K562 (cell line): Measurements from ENCODE around the gene RPL29. TPM values are rescaled to one million over a fixed set of nuclear protein-coding genes. Genes with fewer than 3 reads are reported as not detected.

ENCODE experiments used
- RCOR1 ChIP-seq, 2 experiments: IDR thresholded peaks; 2 replicates each; pipeline ENCODE4 v1.6.1; 2012; ENCODE audit warnings: low read depth in 2 of 2, low read length in 2 of 2, borderline replicate concordance in 1 of 2, improper control_type of control experiment in 1 of 2
- ZNF707 ChIP-seq: fragments of 250-450 bp; sonication (Bioruptor Pico); conservative IDR thresholded peaks from 2 replicates; pipeline ENCODE4 v1.8.0; 2022; ENCODE audit warnings: inconsistent platforms, mild to moderate bottlenecking, moderate library complexity
- polyA plus RNA-seq, 8 experiments: library from polyadenylated mRNA; depleted of rRNA in 4 of 8; stranded (reverse) in 5 of 8; unstranded in 3 of 8; fragments of >200 nt; fragmentation: Nextera tagmentation in 2 of 8; fragmentation: Illumina TruSeq in 1 of 8; extraction: Ambion mirVana in 2 of 8; extraction: Trizol in 1 of 8; gene quantifications; 2 replicates each; pipeline versions ENCODE4 v1.2.1 to v1.2.3, GENCODE V29; 2011 to 2014; ENCODE audit warnings: inconsistent platforms in 1 of 8, missing spikeins in 1 of 8
- total RNA-seq, 7 experiments: library from RNA; depleted of rRNA in 6 of 7; stranded (reverse); fragments of >200 nt in 6 of 7; fragmentation: Illumina TruSeq in 2 of 7; extraction: Trizol in 2 of 7; gene quantifications; 2 replicates each; pipeline versions ENCODE4 v1.2.1 to v1.2.3, GENCODE V29; 2011 to 2021; ENCODE audit warnings: low replicate concordance in 1 of 7
- TF ChIP-seq, protein P1 (sequence below), 2 experiments: fragments of 450-650 bp; formaldehyde crosslinking in 1 of 2; IDR thresholded peaks; 2 replicates each; pipeline versions ENCODE4 v1.4.0 to v1.6.1; 2014 to 2020; ENCODE audit warnings: mild to moderate bottlenecking in 2 of 2, borderline replicate concordance in 1 of 2, low read depth in 1 of 2

The RPL29 gene
- total and polyA plus RNA-seq, 9 of the 15 experiments (the other 6 are each of a cell fraction or from before 2014, with no cell fraction given), result 568 to 1,475 (median 1,104) TPM

DNA sequence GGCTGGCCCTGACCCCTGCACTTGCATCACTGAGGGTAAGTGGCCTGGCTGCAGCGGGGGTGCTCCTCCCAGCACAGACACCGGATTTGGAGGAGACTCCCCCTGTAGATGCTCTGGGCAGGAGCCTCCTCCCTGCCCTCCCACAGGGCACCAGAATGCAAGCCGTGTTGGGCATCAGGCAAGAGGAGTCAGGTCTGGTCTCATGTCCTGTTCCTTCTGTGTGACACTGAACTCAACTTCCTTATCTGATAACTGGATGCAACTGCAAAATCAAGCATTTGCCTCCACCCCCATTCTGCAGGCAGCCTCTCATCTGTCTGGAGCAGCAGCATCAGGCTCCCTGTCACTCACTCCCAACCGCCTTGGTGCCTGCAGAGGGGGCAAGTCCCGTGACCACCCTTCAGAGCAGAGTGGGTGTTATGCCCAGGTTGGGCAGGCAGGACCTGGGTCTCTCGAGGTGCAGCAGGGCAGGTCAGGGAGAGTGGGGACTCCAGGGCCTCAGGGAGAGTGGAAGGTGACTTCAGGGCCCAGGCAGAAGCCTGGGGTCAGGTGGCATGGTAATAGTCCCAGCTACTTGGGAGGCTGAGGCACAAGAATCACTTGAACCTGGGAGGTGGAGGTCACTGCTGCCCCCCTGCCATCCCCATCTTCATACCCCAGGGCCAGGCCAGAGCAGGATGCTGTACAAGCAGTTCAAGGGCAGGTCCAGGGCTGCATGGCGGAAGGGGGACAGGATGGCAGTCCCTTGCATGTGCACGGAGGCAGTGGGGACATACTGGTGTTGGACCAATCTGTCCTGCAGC, 10.5 kb upstream of the RPL29 start (continued):
- TF ChIP-seq, protein P1, sequence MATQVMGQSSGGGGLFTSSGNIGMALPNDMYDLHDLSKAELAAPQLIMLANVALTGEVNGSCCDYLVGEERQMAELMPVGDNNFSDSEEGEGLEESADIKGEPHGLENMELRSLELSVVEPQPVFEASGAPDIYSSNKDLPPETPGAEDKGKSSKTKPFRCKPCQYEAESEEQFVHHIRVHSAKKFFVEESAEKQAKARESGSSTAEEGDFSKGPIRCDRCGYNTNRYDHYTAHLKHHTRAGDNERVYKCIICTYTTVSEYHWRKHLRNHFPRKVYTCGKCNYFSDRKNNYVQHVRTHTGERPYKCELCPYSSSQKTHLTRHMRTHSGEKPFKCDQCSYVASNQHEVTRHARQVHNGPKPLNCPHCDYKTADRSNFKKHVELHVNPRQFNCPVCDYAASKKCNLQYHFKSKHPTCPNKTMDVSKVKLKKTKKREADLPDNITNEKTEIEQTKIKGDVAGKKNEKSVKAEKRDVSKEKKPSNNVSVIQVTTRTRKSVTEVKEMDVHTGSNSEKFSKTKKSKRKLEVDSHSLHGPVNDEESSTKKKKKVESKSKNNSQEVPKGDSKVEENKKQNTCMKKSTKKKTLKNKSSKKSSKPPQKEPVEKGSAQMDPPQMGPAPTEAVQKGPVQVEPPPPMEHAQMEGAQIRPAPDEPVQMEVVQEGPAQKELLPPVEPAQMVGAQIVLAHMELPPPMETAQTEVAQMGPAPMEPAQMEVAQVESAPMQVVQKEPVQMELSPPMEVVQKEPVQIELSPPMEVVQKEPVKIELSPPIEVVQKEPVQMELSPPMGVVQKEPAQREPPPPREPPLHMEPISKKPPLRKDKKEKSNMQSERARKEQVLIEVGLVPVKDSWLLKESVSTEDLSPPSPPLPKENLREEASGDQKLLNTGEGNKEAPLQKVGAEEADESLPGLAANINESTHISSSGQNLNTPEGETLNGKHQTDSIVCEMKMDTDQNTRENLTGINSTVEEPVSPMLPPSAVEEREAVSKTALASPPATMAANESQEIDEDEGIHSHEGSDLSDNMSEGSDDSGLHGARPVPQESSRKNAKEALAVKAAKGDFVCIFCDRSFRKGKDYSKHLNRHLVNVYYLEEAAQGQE (IDR thresholded peaks at IDR 0.05; ENCODE audit: borderline replicate concordance), result no peak
- TF ChIP-seq, protein P1 (CRISPR knock-in tag; IDR thresholded peaks at IDR 0.05; ENCODE audit: low read depth), result peak; percentile 39; the same call in 1 of the 2 replicates
- 0 out of 4 replicates have a peak, but pooled peaks of 1 of the 2 experiments have one; percentile 13 for TF ChIP-seq RCOR1 (IDR thresholded peaks at IDR 0.05; ENCODE audit: borderline replicate concordance in 1 of 2, low read depth in 2 of 2, low read length in 2 of 2)
- TF ChIP-seq ZNF707, result no peak
- TF ChIP-seq, all 486 proteins: peak for 7
